ENCODE measurements around the gene HLA-DPA1.
A peak's percentile ranks its signal among the peaks of the same experiment; 100 is the strongest.
"Not testable (repeated sequence)": the region's sequence is repeated elsewhere in the genome, so short reads cannot be mapped to it uniquely, and the experiment has no call there.

The HLA-DPA1 gene
- total RNA-seq = 9.1 to 10.4 reads per million in 2 experiments

DNA sequence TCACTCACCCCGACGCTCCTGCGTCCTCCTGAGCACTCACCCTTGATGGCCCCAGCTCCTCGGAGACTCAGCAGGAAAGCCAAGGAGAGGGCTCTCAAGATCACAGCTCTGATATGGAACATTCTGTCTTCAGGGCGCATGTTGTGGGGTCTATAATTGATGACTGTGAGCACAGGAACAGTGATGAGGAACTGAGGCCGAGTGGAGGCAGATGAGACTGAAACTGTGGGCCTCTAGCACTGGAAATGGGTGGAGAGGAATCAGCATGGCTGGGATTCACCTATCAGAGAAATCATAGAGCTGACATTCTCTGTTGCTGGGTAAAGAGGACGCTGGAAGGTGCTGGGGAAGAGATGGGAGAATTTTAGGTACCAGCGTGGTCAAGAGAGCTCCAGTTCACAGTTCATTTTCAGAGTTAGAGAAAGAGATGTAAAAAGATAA, at the start of gene HLA-DPA1:
TSS of gene HLA-DPA1 (minus strand) at position 219 of the 441 bp plus-strand sequence.
- DNase-seq (ENCODE audit: low read depth) = no peak

DNA sequence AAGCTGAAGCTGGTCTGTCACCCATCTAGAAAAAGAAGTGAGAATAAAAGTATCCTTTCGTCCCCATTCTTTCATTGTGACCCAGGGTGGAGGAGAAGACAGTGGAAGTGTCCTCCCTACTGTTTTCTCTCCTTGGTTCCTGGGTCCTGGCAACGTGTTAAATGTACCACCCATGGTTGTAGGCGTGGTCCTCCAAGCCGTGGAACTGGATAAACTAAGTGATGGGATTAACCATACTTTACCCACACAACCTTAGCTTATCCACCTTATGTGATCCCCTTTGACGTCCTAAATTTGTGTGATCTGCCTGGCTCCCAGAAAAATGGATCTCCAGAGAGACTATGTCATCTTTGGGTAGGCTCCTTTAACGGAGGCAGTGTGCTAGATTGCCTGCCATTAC, 49.7 kb upstream of the HLA-DPA1 start:
- DNase-seq (ENCODE audit: low read depth) = no peak

DNA sequence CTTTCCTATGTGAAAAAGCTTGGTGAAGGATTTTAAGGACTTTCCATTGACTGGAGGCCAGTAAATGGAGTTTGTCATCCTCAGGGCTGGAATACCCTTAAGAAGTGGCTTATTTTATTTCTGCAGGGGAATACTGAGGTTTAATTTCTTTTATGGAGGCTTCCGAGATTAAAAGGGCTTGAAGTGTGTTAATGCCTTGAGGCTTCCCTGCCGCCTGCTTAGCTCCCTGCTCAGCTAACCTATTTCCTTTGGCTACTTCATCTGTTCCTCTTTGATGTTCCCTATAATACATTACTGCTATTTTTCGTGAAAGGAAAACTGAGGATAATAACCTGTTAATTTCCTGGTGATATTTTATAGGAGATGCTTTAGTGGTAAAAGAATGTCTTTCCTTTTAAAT, 46.6 kb upstream of the HLA-DPA1 start:
- DNase-seq (ENCODE audit: low read depth) = no peak

DNA sequence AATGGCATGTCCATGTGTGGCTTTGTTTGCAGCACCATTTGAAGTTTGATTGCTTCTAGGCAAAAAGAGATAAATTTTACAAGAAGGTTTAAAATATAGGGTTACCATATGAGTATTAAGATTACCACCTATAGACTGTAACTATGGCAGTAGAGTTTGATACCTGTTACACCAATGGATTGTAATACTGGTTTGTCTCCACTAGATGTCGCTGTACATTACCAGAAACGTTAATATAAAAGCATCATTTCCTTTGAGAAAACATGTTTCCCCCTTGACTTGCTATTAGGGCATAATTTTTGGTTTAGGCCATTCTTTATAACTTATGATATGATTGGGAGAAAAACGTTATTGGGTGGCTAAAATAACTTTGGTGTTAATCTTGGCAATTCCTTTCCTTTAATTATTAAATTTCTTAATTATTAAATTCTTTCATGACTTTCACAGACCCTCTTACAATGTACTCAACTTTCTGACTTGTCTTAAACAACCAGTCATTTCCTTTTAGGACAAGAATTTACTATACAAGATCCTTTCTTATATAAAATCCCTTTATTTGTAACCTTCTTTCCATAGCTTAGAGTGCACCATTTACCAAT, 45.2 kb upstream of the HLA-DPA1 start:
- no peak for DNase-seq (ENCODE audit: low read depth)

DNA sequence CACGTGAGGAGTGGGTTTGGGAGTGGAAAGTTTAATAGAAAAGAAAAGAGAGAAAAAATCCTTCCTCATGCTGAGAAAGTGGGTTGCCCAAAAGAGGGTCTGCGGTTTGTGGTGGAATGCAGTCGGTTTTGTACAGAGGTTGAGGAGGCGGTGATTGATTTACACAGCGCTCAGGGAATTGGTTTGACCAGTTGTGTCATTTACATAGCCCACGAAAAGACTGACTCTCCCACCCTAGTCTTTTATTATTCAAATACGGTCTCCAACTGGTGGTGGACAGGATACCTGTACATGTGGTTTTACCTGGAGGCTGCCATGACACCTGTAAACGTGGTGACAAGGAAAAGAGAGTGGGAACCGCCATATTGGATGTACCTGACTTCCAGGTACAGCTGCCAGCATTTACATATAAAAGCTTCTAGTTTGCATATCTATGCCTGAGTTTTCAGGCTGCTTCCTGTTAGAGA, 44.4 kb upstream of the HLA-DPA1 start:
- DNase-seq (ENCODE audit: low read depth) = no peak

DNA sequence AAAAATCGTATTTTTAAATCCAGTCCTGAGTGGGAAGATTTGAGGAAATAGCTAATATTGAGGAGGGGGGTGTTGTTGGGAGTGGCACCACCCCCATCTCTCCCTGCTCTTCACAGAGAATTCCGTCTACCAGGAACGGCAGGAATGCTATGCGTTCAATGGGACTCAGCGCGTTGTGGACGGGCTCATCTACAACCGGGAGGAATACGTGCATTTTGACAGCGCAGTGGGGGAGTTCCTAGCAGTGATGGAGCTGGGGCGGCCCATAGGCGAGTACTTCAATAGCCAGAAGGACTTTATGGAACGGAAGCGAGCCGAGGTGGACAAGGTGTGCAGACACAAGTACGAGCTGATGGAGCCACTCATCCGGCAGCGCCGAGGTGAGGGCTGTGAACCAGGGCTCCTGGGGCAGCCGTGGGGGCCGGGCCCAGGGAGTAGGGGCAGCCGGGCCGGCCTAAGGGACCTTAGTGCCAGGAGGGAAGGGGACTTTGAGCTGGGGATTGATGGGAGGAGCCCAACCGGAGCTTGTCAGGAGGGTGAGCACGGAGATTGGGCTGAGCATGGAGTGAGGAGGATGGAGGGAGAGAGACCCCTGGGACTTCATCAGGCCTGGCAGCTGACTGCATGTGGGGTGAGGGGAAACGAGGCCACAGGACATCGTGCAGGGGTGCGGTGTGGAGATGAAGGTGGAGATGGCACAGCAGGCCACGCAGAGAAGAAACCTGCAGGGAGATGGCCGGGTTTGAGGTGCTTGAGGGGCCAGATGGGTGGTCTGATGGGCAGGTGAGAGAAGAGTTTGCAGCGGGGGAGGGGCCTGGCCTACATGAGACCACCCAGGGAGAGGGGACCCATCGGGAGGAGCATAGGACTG, 43.6 kb upstream of the HLA-DPA1 start:
- DNase-seq (ENCODE audit: low read depth) = no peak

DNA sequence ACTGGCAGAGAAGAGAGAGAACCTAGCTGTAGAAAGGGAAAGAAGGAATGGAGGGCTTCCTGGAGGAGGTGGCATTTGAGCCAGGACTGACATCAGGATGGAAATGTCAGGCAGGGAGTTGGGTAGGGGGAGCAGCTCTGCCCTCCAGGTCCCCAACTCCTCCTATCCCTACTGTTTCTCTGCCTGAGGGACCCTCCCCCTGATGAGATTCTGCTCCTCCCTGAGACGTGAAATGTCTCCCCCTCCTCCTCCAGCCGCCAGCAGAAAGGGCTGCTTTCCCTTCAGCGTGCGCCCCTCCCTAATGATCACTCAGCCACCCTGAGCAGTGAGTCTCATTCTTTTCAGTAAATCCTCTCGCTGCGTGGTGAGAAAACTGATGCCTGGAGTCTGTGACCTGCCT, 43.0 kb upstream of the HLA-DPA1 start:
- DNase-seq (ENCODE audit: low read depth) = no peak

DNA sequence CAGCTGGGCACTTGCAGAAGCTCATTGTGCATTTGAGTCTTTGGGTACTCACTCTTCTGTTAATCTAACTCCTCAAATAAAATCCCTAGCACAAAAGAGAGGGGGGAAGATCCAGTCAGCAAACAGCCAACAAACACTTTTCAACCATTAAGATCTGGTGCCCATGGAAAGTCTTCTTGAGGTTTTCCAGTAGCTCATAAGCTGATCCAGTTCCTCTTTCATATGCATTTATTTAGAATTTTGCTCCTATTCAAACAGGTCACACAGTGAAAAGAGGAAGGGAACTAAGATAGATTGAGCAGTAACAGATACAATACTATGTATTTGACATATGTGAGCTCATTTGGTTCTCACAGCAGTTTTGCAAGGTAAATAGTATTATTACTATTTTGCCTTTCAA, 41.0 kb upstream of the HLA-DPA1 start:
- no peak for DNase-seq (ENCODE audit: low read depth)

DNA sequence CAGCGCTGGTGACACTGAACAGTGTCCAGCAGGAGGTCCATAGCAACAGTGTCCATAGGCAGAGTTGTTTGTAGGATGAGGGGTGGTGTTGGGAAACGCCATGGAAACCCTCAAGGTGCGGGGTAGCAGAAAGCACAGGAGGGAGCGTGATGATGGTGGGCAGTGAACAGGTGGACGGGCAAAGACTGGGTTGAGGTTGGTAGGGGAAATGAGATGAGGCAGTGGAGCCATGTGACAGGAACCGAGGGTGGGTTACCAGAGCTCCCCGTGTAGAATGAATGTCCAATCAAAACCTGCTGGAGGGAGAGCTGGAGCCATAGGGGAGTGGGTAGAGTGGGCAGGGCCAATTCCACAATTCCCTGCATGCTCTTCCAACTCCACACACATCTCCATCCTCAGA, 40.3 kb upstream of the HLA-DPA1 start:
- DNase-seq (ENCODE audit: low read depth) = no peak

DNA sequence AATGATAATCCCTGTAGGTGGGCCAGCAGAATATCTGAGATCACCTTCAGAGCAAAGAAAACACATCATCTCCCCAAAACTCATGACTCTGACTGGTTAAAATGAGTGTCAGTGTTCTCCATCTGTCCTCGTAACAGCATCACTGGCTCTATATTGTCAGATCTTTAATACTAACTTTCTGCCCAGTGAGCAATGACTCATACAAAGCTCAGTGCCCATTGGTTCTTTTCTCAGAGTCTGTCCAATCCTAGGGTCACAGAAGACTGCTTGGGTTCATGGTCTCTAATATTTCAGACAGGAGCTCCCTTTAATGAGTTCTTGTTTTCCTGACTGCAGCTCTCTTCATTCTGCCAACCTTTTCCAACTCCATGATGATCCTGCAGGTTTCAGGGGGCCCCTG, 38.7 kb upstream of the HLA-DPA1 start:
- DNase-seq (ENCODE audit: low read depth) = peak; percentile 24

DNA sequence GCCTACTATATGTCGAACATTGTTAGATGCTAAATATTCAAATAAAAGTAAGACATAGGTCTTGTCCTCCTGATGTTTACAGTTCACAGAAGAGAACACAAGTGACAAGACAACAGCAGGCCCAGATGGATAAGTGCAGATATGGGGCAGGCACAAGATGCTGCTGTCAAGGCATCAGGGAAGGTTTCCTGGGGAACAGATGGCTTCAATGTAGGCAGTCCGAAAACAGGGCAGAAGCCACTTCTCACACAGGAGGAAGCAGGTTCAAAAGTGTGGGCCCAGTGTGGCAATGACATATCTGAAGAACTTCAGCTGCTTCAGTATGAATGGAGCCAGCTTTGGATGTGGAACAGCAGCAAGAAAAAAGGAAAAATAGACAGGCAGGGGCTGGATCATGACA, 34.9 kb upstream of the HLA-DPA1 start:
- DNase-seq (ENCODE audit: low read depth) = no peak

DNA sequence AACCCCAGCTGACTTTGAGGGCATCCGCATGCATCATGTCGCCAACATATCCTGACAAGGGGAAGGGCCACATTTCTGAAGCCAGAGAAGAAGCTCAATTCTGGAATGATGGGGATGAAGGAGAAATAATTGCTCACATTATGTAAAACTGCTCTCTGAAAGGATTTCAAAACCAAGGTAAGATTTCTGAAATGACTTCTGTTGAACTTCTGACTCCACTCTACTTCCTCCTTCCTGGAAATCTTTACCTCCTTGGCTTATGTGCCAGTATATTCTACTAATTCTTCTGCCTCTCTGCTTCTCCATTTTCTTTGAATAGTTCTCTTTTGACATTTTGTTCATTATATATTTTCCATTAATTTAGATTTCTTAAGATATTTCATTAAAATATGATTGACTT, 34.2 kb upstream of the HLA-DPA1 start:
- DNase-seq (ENCODE audit: low read depth) = no peak

DNA sequence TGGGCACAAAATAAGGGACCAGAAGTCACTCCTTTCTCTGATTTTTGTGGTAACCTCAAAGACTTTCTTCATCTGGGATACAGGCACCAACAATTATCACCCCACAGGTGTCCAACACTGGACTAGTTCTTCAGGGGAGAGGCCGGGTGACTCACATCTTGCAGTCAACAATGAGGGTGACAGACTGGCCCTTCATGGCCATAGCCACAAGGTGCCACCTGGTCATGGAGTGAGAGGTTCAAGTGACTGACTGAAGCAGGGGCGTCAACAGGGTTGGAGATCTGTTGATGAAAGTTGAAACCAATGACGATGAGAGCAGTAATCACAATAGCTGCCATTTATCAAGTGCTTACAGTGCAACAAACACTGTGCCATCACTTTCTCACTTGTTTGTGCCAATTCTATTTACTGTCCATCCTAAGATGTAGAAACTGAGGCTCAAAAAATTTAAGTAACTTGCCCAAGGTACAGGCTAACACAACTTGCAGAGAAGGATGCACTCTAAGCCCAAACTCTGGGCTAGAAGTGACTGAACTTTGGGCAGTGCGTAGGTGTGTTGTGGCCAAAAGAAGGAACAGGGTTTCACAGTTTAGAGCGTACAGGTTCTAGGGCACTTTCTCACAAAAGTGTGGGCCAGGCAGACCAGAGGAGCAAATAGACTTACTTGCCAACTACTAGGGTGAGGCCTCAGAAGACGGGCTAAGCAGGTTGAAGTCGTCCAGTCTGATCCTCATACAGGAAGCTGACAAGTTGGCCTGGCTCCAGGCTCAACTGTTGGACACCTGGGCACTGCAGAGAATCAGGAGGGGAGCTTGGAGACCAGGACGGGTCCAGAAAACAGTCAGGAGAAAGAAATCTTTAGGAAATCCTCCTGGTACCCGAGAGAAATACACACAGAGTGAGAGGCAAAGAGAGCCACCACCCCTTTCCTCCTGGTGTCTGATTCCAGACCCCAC, 32.7 kb upstream of the HLA-DPA1 start:
- DNase-seq (ENCODE audit: low read depth) = no peak

DNA sequence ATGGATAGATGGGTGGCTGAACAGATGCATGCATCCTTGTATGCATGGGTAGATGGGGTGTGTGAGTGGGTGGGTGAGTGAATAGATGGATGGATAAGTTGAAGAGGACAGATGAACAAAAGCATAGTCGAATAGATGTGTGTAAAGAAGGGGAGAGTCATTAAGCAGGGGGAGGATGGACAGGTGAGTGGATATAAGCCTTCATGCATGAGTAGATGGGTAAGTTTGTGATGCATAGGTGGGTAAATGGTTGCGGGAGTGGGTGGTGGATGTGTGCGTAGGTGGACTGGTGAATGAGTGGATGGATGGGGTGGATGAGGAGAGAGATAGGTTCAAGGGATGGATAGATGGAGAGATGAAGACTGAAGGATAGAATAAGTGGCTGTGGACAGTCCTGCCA, 31.9 kb upstream of the HLA-DPA1 start:
- DNase-seq (ENCODE audit: low read depth) = no peak

DNA sequence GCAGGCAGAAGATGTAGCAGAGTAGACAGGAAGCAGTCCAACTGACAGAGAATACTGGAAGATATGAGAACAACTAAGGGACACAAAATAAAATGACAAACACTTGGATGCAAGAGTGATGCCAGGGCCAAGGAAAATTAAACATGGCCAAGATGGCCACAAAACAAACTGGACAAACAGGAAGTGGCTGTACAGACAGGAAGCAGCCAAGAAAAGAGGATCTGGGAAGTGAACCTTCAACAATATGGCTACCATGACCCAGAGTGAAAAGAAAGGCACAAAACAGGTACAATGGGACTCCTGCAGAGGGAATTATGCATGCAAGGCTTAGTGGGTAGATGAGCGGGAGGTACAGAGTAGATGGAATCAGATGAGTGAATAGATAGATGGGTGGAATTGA, 31.4 kb upstream of the HLA-DPA1 start:
- DNase-seq (ENCODE audit: low read depth) = no peak

DNA sequence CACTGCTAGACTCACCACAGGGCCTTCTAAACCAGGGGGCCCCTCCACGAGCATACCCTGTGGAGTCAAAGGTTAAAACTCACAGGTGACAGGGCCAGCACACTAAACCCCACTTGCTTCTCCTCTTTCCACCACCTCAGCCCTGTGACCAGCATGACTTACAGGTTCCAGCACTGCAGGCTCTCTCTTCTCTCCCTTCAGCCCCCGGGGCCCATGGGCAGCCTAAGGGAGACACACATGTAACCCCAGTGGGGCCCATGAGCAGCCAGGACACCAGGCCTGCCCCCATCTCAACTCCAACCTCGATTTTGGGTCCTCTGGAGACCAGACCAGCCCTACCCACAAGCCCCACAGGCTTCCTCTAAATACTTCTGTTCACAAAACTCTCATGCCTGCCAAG, 30.3 kb upstream of the HLA-DPA1 start:
- no peak for DNase-seq (ENCODE audit: low read depth)

DNA sequence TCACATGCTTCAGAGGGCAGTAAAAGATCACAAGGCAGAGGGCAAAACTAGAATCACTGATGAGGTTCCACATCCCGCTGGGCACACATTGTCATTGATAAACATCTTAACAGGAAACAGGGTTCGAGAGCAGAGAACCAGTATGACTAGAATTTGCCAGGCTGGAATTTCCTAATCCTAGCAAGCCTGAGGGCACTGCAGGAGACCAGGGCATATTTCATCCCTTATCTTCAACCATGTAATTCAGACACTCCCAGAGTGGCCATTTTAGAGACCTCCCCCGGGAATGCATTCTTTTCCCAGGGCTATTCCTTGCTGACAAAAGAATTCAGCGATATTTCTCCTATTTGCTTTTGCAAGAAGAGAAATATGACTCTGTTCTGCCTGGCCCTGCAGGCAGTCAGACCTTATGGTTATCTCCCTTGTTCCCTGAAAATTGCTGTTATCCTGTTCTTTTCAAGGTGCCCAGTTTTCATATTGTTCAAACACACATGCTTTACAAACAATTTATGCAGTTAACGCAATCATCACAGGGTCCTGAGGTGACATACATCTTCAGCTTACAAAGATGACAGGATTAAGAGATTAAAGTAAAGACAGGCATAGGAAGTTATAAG, 27.8 kb upstream of the HLA-DPA1 start:
- DNase-seq (ENCODE audit: low read depth) = not testable (repeated sequence)

DNA sequence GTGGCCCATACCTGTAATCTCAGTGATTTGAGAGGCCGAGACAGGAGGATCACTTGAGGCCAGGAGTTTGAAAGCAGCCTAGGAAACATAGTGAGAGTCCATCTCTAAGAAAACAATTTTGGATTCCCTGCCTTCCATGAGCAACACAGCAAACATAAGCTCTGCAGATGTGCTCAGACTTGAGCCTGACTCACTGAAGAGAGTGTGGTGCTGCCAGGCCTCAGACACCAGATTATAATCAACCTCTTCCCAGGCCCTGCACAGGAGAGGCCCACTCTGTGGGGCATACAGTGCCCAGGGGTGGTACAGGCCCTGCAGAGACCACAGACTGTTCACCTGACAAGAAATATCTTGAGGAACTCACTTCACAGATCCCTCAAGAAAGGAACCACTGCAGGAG, 22.2 kb upstream of the HLA-DPA1 start:
- no peak for DNase-seq (ENCODE audit: low read depth)

DNA sequence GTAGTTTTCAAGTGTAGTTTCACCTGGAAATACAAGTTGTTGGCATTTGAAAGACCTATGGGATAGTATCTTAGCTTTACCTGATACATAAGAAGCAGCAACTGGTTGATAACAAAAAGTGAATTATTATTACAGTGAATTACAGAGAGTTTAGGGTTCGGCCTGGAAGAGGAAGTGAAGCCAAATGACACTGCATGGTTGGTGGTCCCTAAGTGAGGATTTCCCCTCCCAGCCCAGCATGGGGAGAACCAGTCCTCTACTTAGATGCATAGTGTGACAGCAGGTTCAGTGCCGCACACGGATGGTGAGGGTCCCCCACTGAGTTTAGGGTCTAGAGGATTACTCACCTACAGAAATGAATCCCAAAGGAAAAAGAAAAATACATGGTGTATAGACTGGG, 20.4 kb upstream of the HLA-DPA1 start:
- DNase-seq (ENCODE audit: low read depth) = no peak

DNA sequence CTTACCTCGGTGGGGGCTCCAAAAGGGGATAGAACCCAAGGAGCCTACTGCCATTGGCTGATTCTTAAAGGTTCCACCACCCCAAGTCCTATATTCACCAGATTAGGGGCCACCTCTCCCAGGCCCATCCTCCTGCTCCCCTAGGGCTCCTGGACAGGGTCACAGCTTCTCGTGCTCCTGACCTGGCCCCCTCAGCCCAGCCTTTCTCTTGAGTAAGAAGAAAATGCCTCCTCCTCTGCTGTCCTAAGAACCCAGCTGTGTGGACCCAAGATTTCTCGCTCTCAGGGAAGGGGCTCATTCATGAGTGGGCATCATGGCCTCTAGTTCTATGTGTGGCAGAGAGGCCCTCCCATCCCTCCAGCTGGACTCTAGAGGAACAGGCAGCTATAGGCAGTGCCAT, 18.9 kb upstream of the HLA-DPA1 start:
- no peak for DNase-seq (ENCODE audit: low read depth)

DNA sequence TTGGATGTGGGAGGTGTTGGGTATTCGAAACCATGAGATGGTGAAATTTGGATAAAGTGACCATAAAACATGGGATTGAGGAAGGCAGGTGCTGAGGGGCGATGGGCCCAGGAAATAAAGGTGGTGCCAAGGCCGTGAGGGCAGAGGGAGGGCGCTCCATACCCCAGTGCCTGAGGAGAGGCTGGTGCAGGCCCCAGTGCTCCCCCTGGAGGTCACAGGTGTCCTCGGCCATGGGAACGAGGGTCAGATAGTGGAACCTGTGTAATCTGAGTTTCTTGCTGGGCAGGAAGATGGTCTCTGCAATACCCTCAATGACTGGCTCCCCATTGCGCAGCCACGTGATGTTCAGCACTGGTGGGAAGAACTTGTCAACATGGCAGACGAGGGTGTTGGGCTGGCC, 18.5 kb upstream of the HLA-DPA1 start:
- peak; percentile 37 for DNase-seq (ENCODE audit: low read depth)
